GM19463 (cell line): ENCODE data around the gene SAMD5.

Experiments
- ATAC-seq: cut with Tn5 transposase; IDR thresholded peaks from one replicate; pipeline ENCODE4 v1.9.1; 2021; ENCODE audit warnings: mild to moderate bottlenecking, moderate library complexity; ENCODE audit not compliant: unreplicated experiment

Gene SAMD5

DNA sequence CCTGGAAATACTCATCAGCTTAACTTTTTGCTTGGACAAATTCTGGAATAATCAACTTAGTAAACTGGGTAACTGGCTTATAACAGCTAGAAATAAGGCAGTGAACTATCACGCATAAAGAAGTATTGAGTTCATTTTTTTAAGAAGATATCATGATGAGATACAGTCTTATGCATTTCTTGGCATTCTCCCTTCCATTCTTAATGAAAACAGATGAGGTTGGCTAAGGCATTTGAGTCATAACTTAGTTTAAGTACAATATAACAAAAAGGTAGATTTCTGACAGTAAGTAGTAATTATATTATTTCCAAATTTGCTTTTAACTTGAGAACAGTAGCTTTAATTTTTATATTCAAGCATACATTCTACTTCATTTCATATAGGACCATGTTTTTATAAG is 56.1 kb downstream of the SAMD5 start:
- ATAC-seq: no peak

DNA sequence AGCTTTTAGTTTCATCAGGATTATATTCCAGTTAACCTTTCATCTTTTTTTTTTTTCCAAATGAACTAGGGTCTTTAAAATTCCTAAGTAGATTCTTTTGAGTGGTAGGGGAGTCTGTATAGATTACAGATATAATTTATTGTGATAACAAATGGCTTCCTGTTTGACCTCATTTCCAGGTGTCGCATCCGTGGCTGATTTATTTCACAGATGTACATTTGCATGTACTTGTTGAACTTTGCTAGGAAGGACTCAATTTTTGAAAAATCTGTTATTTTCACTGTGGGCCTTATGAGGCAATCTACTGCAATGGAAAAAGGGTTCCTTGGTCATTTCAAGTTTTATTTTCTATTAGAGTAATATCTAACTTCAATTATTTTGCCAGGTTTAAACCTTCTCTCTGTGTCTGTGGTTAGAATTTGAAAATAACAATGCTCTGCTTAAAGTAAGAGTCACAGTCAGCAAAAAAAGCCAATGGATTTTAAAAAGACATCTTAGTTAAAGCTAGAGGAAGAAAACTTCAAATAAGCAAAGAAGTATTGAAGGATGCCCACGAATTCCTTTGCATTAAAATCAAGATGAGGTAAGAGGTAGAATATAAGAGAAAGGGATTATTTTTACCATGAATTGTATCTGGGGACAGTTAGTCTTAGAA is 57.9 kb downstream of the SAMD5 start:
- ATAC-seq: no peak

DNA sequence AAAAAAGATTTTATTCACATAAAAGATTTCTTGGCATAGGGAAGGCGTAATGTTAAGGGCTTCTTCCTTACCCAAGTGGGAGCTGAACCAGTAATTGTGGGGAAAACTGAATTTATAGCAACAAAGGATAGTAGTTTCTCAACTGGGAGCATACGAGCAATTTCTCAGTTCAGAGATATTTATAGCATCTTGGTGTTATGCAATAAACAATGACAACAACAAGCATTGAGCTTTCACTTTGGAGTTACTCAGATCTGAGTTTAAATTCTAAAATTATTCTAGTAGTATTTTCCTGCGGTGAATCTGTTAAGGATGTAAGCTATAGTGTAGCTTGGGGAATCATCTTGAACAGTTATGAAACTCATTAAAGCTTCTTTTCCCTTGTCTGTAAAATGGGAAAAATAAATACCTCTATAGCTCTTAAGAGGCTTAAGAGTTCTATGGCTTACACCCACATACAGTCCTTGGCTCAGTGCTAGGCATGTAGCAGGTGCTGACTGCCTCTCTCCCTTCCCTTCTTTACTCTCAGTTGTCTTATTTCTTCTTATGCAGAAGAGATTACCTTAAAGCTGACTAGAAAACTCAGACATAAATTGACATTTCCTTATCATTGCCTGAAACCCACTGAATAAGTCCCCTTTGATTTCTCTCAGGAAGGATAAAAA is 58.8 kb downstream of the SAMD5 start:
- ATAC-seq: peak; percentile 62

DNA sequence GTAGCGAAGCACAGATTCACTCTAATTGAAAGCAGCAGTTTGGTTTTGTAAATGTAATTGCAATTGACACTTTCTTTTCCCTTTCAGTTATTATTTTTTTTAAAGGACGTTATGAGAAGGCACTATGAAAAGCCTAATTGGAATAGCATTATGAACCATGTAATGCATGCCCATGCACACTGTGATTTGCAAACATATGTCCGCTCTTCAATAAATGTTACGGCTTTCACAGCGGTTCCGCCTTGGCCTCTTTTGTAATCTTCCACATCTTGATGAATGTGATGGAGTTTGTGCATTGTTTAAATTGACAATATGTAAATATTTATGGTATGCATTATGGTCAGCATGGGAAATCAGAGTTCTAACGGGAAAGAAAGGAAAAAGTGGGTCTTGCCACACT is 61.3 kb downstream of the SAMD5 start:
- no peak for ATAC-seq

DNA sequence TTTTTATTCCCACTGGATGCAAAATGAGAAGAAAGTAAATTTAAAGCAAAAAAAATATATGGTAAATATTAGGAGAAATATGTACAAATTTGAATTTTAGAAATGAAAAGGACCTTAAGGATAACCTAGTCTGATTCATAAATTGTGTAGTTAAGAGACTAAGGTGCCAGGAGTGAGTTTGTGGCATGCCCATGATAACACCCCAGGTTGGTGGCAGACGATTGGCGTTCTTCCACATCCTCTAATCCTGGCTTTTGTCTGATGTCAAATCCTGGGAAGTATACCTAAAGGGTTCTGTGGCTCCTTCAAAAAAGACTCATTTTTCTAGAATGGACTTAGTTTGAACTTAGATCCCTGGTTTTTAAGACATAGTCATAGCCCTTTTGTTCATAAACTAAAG is 62.2 kb downstream of the SAMD5 start:
- ATAC-seq: no peak

DNA sequence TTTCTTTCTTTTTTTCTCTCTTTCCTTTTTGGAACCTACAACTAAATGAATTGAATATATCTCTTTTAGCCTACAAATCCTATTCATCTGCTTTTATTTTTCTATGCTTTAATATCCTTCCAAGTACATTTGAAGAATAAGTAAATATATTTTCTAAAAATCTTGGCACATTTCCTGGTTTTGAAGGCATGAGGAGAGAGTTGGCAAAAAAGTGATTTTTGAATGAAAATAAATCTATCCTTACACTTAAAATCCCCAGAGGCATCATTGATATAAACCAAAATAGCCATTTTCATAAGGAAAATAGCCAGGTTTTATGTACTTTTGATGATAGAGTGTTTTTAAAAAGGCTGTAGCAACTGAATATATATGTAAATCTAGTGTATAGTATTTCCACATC is 69.0 kb downstream of the SAMD5 start:
- ATAC-seq: no peak

DNA sequence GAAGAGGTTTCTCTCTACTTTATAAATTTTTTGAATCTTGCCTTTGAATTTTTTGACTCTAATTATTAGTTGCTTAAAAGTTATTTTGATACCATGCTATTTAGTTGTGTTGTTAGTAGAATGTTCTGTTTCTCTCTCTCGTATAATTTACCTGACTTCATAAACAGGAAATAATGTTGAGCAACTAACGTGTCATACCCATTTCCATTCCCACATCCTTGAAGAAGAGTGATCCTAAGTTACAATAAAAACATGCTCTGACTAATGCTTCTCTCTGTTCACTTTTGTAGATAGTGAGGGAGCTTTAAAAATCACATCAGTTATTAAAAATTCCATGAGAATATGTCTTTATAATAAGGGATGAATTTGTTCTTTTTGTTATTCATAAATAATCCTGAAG is 69.7 kb downstream of the SAMD5 start:
- no peak for ATAC-seq

DNA sequence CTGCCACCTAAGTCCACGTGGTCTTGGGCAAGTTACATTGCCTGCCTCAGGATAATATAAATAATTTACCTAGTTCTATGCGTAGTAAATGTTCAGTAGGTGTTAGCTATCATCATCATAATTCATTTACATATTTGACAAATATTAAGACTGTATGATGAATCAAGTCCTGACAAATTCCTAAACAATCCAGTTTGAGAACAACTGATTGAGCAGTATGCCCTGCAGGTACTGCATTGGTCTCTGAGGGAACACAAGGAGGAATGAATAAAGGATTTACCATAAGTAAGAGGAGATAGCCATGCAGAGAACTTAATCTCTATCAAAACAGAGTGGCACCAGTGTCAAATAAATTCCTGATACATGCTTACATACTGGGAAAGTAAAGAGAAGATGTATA is 70.4 kb downstream of the SAMD5 start:
- ATAC-seq: no peak

DNA sequence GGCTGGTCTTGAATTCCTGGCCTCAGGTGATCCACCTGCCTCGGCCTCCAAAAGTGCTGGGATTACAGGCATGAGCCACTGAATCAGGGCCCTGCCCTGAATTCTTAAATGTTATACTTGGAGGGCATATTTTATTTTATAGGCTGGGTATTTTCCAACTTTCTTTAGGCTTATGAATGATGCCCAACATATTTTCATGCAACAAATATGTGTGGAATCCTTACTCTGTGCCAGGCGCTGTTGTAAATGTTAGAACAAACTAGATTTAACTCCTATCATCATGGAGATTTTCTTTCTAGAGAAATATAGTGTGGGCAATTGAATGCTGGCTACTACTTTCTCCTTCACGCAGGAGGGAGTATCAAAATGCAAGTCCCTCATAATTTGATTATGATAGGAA is 71.2 kb downstream of the SAMD5 start:
- ATAC-seq: no peak

DNA sequence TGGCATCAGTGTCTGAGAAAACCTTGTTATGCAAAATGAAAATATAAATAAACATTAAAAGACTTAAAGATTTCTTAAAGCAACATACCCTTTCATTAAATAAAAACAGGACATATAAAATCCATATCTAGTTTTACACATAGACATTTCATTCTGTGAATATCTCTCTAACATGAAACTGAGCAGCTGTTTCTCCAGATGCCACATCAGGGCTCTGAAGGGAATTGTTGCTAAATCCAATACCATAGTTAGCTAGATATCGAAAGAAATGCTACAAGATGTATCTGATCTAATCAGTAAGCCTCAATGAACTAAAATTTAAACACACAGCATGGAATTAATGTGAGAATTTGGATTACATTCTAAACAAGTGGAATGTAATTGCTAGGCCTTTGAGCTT is 74.5 kb downstream of the SAMD5 start:
- no peak for ATAC-seq

DNA sequence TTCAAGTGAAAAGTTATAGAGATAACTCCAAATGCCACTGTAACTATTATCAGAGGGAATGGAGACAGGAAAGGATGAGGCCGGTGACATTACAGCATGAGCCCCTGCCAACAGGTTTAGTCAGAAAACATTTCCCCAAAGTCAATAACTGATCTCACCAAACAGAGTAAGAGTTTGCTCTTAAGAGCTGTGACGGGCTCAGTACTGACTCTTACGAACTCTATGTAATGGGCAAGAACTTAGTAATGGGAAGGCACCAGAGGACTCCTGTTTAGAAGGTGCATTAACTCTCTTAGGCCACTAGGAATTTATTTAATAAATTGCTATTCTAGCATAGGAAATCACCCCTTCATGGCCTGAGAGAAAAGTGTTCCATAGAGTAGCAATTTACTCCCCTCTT is 76.8 kb downstream of the SAMD5 start:
- no peak for ATAC-seq

DNA sequence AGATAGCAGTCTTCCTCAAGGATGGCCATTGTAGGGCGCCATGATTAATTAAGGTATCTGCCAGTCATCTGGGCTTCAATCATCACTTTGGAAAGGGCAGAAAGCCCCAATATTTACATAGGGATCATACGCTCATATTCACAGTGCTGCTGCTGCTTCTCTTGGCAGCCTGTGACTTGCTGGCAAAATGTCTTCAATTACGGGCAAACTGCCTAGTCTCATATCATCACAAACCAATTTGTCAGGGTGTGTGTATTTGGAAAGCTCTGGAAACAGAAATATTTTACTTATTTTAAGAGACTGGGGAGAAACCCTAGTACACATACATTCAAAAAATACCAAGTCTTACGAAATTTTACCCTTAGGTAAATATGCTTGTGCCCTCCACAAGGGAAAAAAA is 77.6 kb downstream of the SAMD5 start:
- no peak for ATAC-seq

DNA sequence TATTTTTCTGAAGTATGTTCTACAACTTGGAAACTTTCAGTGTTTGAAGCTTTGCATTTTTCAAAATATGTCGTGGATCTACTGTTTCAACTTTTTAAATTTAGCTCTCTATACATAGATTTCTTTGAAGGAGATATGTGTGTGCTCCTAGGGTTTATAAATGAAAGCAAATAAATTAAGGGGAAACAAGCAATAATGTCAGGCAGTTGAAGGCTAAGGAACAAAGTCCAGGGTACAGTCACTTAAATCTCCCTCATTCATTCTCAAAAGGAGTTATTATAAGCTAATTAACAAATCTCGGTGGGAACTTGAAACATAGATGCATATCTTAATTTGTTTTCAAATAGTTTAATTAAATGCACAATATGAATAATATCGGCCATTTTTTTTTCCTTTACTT is 79.4 kb downstream of the SAMD5 start:
- no peak for ATAC-seq

DNA sequence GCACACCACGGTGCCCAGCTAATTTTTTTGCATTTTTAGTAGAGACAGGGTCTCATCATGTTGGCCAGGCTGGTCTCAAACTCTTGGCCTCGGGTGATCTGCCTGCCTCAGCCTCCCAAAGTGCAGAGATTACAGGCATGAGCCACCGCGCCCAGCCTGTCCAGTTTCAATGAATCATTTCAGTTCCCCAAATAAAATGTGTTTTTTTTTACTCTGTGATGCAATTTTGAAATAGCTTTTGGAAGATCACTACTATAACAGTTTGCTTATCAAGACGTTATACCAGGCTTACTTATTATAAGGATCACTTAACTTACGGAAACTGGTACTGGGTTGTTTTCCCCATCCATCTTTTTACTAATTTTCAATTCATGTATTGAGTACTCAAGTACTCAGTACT is 80.0 kb downstream of the SAMD5 start:
- no peak for ATAC-seq

DNA sequence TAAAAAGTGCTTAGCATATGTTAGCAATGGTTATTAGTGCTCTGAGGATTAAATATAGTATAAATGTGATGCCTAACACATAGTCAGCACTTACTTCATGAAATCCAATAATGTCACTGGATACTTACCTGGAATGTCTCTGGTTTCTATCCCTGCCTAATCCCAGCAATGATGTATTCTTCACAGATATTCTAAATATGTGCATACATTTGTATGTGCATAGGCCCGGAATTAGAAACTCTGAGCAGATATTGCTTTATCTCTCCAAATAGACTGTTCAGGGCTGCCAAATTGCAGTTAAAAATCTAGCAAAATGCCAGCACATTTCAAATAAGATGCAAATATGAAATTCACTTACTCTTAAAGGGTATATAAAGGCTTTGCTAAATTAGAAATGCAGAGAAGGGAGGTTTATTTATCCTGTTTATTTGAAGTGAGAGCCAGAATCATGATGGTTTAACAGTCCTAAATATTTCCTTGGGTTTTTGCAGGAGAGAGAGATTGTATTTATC is 81.3 kb downstream of the SAMD5 start:
- ATAC-seq: no peak

DNA sequence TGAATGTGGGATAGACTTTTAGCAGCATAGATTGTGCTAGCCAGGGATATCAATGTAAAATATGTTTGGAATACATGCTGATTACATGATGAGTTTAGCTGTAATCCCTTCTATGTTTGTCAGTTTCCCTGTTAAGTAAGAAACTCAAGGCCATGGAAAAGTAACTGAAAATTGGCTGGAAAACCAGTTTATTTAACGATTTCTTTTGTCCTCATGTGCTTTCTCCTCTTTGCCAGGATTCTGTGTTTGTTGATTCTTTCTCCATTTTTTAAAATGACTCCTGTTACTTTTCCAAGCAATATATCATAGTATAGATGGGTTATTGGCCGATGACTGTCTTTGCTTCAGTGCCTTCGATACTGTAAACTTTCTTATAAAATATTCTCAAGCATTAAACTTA is 87.5 kb downstream of the SAMD5 start:
- ATAC-seq: no peak

DNA sequence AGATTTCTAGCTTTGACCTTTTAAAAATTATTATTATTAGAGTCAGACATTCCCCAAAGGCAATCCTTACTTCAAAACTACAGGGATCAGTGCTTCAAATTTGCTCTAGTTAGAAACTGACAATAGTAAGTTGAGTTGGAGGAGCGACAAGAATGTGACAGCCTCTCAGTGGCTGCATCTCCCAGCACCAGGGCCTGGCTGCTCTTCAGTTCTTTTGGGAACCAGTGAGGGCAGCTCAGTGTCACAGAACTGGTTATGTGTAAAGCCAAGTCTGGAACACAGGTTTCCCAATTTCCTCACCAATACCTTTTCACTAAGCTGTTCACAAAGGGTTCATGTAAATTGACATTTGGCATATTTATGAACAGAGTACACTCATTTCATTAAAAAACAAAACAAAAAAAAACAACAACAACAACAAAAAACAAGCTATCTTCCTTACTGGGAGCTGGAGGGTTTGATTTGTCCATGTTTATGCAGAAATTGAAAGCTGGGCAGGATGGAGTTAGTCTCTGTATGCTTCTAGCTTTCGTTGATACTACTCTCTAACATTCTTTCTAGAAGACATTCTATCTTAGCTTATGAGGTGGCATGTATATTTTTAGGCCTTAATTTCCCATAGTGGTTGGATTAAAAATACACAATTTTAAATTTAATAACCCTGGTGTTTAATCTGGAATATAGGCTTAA is 95.0 kb downstream of the SAMD5 start:
- ATAC-seq: no peak

DNA sequence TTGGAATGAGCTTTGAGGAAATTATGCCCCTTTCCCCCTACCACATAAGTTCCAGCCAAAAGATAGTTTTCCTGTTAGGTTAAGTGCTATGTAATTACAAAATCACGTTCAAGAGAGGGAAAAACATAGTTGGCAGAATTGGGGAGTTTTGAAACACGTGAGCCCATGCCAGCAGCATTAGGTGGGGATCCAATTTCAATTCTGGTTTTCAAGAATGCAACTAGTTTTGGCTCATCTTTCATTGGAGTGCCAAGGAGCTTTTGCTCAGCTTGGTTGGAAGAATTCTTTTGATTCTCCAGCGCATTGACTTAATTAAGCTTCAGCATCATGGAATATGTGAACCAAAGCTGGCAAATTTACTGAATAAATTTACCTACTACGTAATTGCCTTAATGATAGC is 95.9 kb downstream of the SAMD5 start:
- no peak for ATAC-seq

DNA sequence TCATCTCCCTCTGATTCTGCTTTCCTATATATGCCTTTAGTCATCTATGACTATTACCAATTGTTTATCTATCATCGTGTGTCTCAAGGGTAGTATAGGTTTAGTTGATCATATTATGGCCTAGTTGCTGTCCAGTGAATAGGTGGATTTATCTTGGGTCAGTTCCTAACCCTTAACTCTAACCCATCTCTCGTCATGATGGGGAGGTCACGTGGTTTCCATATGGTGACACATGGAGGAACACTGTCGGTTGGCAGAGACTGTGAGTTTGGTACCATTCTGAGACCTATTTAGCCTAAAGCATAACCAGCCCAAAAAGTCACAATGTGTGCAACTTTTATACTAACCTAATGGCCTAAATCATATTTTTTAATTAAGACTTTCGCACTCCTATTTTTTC is 103.5 kb downstream of the SAMD5 start:
- no peak for ATAC-seq

DNA sequence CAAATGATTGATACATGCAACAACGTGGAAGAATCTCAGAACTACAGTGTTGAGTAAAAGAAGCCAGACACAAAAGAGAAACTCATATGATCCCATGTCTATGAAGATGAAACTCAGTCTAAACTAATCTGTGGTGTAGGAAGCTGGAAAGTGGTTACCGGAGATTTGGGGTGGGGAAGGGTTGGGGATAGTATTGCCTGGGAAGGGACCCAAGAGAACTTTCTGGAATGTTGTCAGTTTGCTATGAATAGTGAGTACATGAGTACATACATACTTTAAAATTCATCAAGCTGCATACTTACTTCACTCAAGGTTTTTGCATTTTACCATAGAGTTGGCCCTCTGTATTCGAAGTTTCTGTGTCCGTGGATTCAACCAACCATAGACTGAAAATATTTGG is 106.0 kb downstream of the SAMD5 start:
- no peak for ATAC-seq

DNA sequence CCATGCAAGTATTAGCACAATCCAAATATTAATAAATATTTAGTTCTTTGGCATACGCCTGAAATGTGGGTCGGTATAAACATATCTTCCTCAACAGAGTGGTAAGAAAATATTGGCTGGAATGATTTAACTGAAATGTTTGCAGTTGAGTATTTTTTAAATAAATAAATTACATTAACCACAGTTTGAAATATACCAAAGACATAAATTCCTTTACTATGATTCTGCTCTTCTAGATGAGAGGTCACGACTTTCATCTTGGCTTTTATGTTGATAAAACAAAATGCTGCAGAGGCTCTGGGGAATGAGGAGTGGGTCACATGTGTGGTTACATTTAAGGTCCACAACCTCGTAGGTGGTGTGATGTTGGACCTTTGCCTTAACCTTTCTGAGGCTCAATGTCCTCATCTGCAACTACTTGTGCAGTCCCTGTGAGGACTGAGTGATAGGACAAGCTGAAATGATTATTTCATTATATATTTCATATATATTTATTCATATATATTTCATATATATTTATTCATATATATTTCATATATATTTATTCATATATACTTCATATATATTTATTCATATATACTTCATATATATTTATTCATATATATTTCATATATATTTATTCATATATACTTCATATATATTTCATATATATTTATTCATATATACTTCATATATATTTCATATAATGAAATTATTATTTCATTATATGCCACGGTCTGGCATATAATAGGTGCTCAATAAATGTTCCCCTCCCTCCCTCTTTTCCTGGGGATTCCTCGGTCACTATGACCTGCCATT is 107.4 kb downstream of the SAMD5 start:
- ATAC-seq: no peak
